Measurements from ENCODE around the gene MYL3.

Gene MYL3

DNA sequence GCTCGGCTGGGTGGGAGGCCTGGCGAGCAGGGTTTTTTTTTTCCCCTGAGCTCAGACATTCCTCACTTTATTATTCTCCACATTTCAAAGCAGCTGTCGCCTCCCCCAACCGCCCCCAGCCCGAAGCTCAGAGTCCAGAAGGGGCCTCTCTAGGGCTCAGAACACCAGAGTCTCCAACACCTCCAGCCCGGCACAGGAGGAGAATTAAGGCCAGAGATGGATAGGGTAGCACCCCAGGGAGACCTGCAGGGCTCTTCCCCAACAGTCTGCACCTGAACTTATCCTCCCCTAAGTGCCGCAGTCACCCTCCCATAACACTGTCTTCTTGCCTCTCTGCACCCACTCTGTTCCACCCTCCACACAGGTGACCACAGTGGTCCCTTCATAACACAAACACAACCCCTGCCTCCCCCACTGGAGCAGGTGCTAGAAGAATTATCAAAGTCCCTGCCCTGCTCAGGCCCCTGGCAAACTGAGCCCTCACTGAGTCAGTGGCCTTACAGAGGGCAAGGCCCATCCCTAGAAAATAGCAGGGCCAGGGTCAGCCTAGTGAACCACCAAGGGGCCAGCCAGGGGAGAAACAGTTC is 14.1 kb downstream of the MYL3 start:
- no peak for FAIRE-seq

- FAIRE-seq, result no peak
Measured at GRCh38 chr3:46848271-46849044, 14.8 kb downstream of the MYL3 start.

DNA sequence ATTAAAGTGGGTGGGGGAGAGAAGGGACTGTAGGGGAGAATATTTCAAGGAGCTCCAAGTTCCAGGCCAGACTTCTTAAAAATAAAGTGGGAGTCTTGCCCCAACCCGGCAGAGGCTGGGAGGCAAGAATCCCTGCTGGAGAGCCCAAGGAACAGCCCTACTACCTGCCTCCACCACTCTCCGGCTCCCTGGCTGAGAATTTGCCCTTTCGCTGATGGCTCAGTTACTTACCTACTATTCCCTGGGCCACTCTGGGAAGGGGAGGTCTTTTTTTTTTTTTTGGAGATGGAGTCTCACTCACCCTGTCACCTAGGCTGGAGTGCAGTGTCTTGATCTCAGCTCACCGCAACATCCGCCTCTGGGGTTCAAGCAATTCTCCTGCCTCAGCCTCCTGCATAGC is 15.5 kb downstream of the MYL3 start:
- no peak for FAIRE-seq

GRCh38 chr3:46846624-46847542 is 16.4 kb downstream of the MYL3 start:
- FAIRE-seq, result no peak

DNA sequence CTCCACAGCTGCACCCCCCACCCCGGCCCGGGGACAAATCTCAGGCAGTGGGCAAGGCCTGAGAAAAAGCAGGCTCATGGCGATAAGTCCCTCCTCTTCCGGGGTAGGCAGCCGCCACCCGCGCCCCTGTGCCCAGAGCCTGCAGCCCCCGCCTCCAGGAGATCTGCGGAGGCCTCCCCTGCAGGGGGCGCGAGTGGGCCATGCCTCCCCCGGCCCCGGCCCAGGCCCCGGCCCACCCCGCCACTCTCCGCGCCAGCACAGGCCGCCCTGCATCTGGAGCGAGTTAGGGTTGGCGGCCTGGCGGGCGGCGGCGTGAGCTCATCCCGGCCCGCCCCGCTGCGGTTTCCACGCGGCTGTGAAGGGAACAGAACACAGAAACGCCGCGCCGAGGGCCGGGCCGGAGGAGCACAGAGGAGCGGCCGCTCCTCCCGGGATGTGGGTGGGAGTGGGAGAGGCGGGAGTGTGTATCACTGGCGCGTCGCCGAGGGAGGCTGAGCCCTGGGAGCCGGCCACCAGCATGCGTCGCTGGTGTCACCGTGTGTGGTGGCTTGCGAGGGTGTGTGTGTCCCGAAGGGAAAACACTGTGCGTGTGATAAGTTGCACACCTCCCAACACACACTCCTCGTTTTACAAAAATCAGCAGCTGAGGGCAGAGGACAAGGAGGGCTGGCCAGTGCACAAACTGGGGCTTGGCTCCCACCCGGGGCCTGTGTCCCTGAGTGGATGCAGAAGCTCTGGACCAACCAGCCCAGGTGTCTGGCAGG is 17.2 kb downstream of the MYL3 start:
- FAIRE-seq, result no peak

GRCh38 chr3:46845397-46845859 is 17.8 kb downstream of the MYL3 start:
- FAIRE-seq, result no peak

DNA sequence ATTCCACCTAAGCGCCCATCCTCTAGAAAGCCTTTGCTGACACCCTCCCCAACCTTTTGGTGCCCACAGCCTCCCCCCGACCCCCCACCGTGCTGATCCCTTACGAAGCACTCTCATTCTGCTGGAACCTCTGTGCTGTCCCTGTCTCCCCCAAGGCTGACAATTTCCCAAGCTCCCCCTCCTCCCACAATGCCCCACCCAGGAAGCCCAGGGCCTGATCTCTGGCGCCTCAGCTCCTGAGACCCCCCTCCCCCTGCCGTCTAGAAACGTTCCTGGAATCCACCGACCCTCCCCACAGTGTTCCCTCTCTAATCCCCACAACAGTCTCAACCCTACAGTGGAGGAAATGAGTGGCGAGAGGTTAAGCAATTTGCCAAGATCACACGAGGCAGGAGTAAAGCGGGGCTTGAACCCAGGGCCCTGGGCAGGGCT is 18.3 kb downstream of the MYL3 start:
- no peak for FAIRE-seq

GRCh38 chr3:46844397-46844796 is 18.8 kb downstream of the MYL3 start:
- FAIRE-seq, result no peak

GRCh38 chr3:46843508-46843907 is 19.7 kb downstream of the MYL3 start:
- no peak for FAIRE-seq

DNA sequence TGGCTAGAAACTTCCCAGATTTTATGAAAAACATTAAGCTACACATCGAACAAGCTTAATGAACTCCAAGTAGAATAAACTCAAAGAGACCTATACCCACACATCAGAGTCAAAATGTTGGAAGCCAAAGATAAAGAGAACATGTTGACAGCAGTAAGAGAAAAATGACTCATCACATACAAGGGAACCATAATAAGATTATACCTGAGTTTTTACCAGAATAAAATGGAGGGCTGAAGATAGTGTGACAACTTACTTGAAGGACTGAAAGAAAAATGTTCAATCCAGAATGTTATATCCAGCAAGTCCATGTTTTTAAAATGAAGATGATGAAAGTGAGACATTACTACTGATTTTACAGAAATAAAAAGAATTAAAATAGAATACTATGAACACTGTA is 22.8 kb downstream of the MYL3 start:
- FAIRE-seq, result no peak

DNA sequence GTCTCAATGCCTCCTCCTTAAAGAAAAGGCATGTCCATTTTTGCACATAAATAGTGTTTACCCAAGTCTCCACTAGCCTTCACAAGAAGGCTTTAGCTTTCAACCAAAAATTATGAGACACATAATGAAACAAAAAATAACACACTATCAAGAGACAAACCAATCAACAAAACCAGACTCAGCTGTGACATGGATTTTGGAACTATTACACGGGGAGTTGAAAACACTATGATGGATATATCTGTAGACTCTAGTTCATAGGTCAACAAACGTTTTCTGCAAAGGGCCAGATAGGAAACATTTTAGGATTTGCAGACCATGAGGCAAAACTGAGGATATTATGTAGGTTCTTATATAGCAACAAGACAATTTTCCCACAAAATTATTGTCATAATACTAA is 24.9 kb downstream of the MYL3 start:
- no peak for FAIRE-seq

DNA sequence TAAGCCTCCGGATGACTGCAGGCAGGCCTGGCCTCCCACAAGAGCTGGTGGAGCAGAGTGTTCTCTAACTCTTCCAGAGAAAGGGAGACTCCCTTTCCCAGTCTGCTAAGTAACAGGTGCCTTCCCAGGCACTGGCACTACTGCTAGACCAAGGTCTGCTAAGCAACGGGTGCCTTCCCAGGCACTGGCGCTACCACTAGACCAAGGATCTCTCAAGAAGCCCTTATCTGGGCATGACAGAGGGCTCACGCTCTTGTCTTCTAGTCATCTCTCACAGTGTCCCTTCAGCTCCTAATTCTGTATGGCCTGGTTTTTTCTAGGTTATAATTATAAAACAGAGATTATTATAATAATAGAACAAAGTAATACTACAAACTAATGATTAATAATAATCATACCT is 27.8 kb downstream of the MYL3 start:
- no peak for FAIRE-seq

DNA sequence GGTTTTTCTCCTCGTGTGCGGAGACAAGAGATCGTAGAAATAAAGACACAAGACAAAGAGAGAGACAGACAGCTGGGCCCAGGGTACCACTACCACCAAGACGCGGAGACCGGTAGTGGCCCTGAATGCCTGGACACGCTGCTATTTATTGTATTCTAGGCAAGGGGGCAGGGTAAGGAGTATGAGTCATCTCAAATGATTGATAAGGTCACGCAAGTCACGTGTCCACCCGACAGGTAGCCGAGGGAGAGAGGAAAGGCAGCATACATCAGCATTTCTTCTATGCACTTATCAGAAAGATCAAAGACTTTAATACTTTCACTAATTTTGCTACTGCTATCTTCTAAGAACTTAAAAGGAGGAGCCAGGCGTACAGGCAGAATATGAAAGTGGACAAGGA is 28.2 kb downstream of the MYL3 start:
- FAIRE-seq, result no peak

DNA sequence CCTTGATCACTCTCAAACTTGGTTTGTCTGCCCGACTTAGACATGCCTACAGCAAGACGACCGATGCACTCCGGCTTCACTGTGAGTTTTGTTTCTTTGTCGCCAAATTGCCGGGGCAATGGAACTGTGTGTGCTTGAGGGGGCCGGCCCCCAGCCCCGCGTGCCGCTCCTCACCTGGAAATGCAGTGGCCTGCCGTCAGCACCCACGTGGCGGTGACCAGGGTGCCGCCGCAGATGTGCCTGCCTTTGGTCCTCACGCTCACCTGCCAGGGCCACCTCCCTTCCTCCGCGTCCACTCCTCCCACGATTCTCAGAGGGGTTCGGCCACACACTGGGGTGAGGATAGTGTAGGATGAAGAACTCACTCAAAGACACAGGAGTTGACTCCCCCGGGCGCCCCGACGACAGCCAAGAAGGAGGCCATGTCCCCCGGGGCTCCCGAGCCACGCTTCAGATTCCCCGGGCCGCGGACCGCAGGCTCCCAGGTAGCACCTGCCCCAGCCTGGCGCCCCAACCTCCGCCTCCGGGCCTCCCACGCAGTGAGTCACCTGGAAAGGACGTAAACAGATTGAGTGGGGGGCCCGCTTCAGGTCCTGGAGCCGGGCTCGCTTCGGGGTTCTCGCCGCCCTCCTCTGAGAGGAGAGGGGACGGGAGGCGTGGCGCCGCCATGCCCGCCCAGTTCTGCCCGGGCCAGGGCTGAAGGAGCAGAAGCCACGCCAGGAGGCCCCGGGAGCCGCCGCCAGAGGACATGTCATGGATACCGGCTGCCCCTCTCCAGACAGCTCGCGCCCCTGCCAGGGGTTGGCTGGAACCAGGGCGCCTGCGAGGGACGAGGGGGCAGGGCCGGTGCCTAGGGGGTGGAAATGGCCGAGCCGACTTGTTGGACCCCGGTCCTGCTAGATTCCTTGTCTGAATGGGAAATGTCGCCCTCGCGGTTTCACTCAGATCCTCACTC is 29.6 kb downstream of the MYL3 start:
- FAIRE-seq, result no peak

DNA sequence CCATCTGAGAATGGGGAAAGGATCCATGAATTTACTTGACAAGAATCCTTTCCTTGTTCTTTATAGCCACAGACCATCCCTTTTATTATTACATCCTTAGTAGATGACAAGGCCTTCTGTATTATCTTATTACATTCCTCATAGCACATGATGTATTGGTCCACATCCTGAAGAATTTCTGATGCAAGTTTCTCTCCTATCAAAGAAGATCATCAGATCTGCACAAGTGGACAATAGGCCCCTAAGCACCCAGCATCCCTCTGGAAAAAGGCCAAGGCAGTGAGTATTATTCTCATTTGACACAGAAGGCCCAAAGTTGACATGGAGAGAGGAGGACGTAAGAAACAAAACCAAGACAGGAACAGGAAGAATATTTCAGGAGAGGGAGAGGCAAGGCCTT is 31.4 kb downstream of the MYL3 start:
- FAIRE-seq, result no peak

DNA sequence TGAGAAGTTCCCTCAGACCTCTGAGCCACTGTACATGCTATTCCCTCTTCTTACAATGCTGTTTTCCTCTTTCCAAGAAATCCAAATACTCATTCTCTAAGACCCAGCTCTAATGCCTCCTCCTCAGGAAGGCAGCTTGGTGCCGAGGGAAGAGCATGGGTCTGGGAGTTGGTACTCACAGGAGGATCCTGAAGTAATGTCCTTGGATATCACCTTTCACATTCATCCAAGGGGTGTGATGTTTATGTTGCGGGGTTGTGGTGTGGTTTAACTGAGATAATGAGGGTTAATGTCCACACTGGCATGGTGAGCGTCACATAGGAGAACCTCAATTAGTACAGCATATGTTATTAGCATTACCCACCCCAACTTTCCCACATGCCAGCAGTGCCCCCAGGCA is 31.9 kb downstream of the MYL3 start:
- FAIRE-seq, result no peak

DNA sequence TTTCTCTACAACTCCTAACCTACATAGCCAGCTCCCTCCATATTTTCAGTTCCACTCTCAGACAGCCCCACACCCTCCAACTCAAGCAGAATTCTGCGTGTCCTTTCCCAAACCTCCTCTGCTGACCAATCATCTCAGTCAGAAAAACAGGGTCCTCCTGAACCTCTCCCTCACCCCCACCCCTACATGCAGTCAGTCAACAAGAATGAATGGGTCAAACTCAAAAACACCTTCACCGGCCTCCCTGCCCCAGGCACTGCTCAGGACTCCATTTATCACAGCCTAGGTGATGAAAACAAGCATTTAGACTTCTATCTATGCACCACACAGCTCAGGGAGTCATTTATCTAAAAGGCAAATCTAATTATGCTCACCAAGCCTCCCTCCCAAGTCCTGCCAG is 32.4 kb downstream of the MYL3 start:
- FAIRE-seq, result no peak

DNA sequence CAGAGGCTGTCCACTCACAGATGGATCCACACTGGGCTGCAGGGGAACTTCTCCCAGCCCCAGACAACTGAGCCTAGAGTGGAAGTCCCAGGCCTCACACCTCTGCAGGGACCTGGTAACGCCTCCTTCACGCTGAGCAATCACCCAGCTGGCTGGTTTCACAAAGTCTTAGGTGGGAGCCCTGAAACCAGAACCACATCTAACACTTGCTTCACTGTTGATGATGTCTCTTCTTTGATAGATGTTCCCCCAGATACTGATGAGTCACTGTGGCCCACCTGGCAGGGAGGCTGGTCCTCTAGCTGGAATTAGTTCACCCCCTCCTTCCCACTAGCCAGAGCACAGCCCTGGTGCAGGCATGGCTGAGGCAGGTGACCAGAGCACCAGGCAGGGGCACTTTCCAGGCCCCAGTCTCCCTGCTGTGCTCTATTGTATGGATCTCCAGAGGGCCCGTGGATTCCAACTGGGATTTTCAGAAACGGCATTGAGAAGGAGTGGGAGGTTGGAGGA is 33.5 kb downstream of the MYL3 start:
- no peak for FAIRE-seq

GRCh38 chr3:46825450-46825849 is 37.8 kb downstream of the MYL3 start:
- FAIRE-seq, result no peak

GRCh38 chr3:46824211-46824970 is 38.9 kb downstream of the MYL3 start:
- FAIRE-seq, result no peak
